SK-N-SH treated with all-trans-retinoic acid at 6 μM for 48 hours (cell line): ENCODE data around the gene KDELR3.

Experiments used
- BACH2 ChIP-seq: fragments of 250-450 bp; sonication (Bioruptor Pico); IDR thresholded peaks from 2 replicates; pipeline ENCODE4 v1.9.0; 2021; ENCODE audit warnings: mild to moderate bottlenecking, borderline replicate concordance
- CREB5 ChIP-seq: fragments of 250-450 bp; sonication (Bioruptor Pico); IDR thresholded peaks from 2 replicates; pipeline ENCODE4 v1.5.1; 2020; ENCODE audit warnings: low read depth, mild to moderate bottlenecking, moderate library complexity
- PATZ1 ChIP-seq: fragments of 250-450 bp; sonication (Bioruptor Pico); IDR thresholded peaks from 2 replicates; pipeline ENCODE4 v1.8.0; 2020; ENCODE audit warnings: mild to moderate bottlenecking, moderate library complexity, borderline replicate concordance
- PPARA ChIP-seq: fragments of 250-450 bp; sonication (Bioruptor Pico); IDR thresholded peaks from 2 replicates; pipeline ENCODE4 v1.5.0; 2020; ENCODE audit warnings: mild to moderate bottlenecking, borderline replicate concordance
- ZFP30 ChIP-seq: fragments of 450-650 bp; formaldehyde crosslinking; IDR thresholded peaks from 2 replicates; pipeline ENCODE4 v1.5.0; 2022; ENCODE audit warnings: mild to moderate bottlenecking, moderate library complexity
- ZNF565 ChIP-seq: fragments of 450-650 bp; formaldehyde crosslinking; conservative IDR thresholded peaks from 2 replicates; pipeline ENCODE4 v1.5.0; 2020; ENCODE audit warnings: low read depth, mild to moderate bottlenecking, moderate library complexity

GRCh38 chr22:38489142-38489541 is 21.2 kb downstream of the KDELR3 start:
- no peak for TF ChIP-seq CREB5 (CRISPR knock-in tag)
- TF ChIP-seq BACH2 (CRISPR knock-in tag) = no peak
- TF ChIP-seq ZNF565 = no peak
- no peak for TF ChIP-seq PATZ1 (CRISPR knock-in tag)
- no peak for TF ChIP-seq PPARA
- TF ChIP-seq ZFP30 = no peak
